ENCODE measurements around the gene EI24. TPM values are rescaled to one million over a fixed set of nuclear protein-coding genes. Genes with fewer than 3 reads are reported as not detected.

EI24 gene
- total RNA-seq, 2 experiments from 2014 or later: 42.8 to 44.1 TPM

DNA sequence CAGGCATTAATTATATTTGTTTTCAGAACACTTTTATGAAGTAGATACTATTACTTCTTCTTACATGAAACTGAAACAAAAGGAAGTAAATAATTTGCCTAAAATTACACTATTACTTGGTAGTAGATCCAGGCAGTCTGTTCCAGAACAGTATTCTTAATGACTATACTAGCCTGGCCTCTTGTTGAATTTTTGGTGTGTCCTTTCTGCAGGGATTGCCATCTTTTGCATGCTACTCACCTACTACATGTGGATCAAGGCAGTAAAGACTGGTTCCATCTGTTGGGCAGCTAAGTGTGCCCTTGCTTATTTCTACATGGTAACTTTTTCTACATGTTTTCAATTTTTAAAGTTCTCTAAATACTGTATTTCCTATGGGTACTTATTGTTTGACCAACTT is 36.1 kb downstream of the EI24 start:
- no peak overlapping the region for H3K4me3 Mint-ChIP-seq
- CTCF ChIA-PET: interaction anchor here (0.9 kb wide), 1 partner anchor 19 kb away, joined by 3 read pairs; the partner anchor contains the start of gene CHEK1

DNA sequence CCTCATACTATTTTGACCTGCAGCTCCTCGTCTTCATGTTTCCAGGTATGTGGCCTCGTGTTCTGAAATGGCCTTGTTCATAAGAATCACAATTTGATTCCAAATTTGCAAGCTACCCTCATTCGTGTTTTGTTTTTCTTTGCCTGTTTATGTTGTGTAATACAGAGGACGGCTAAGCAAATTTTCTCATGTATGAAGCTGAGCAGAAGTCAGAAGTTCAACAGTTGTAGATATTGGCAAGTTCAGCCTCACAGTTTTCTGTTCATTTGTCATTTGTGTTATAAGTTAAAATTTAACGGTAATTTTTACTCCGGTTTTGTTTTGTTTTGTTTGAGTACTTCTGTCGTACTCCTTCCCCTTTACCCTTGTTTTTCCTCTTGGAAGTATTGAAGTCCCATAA is 40.3 kb downstream of the EI24 start:
- POLR2A ChIA-PET: no interaction called here

More for the DNA sequence above, 36.1 kb downstream of the EI24 start:
- TF ChIP-seq, protein P1, sequence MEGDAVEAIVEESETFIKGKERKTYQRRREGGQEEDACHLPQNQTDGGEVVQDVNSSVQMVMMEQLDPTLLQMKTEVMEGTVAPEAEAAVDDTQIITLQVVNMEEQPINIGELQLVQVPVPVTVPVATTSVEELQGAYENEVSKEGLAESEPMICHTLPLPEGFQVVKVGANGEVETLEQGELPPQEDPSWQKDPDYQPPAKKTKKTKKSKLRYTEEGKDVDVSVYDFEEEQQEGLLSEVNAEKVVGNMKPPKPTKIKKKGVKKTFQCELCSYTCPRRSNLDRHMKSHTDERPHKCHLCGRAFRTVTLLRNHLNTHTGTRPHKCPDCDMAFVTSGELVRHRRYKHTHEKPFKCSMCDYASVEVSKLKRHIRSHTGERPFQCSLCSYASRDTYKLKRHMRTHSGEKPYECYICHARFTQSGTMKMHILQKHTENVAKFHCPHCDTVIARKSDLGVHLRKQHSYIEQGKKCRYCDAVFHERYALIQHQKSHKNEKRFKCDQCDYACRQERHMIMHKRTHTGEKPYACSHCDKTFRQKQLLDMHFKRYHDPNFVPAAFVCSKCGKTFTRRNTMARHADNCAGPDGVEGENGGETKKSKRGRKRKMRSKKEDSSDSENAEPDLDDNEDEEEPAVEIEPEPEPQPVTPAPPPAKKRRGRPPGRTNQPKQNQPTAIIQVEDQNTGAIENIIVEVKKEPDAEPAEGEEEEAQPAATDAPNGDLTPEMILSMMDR (IDR thresholded peaks at IDR 0.05): no peak
- Mint-ChIP-seq H3K9me3 (no peaks in the 10 kb centered on the region), H3K27me3 (no peaks in the 10 kb centered on the region), H3K27ac (no peak overlapping the region), H3K4me1 (ENCODE audit: low read depth) (no peaks in the 10 kb centered on the region), H3K36me3 (ENCODE audit: low read depth) (peaks cover 49% of the 10 kb centered on the region)
- intact Hi-C loops (cut with micrococcal nuclease): no loop called here
- DNase-seq (no peak), ATAC-seq (no peak)
- POLR2A ChIA-PET: no interaction called here

DNA sequence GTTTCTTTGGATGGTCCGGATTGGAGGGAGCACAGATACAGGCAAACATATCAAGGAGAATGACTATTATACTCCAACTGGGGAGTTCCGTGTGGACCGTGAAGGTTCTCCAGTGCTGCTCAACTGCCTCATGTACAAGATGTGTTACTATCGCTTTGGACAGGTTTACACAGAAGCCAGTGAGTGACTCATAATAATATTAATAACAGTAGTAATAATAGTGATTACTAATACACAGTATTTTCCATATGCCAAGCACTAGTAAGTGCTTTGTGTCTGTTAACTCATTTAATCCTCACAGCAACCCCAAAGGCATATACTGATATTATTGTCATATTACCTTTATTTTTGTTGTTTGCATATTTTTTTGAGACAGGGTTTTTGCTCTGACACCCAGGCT is 49.1 kb downstream of the EI24 start:
- ChIA-PET CTCF (no interaction called here), POLR2A (no interaction called here)
- no peak overlapping the region for H3K27ac Mint-ChIP-seq
- TF ChIP-seq, protein P1 (IDR thresholded peaks at IDR 0.05): no peak
- H3K27me3 Mint-ChIP-seq: no peaks in the 10 kb centered on the region
- DNase-seq: no peak
- no peak for ATAC-seq
- intact Hi-C loops (cut with micrococcal nuclease): no loop called here
- no peaks in the 10 kb centered on the region for H3K9me3 Mint-ChIP-seq
- H3K4me3 Mint-ChIP-seq: no peak overlapping the region
- H3K4me1 Mint-ChIP-seq (ENCODE audit: low read depth): no peaks in the 10 kb centered on the region
- peaks cover 53% of the 10 kb centered on the region for H3K36me3 Mint-ChIP-seq (ENCODE audit: low read depth)

More for the DNA sequence above, 40.3 kb downstream of the EI24 start:
- Mint-ChIP-seq H3K4me1 (ENCODE audit: low read depth) (no peaks in the 10 kb centered on the region), H3K27me3 (no peaks in the 10 kb centered on the region), H3K4me3 (no peak overlapping the region), H3K36me3 (ENCODE audit: low read depth) (peaks cover 60% of the 10 kb centered on the region), H3K9me3 (no peaks in the 10 kb centered on the region), H3K27ac (no peak overlapping the region)
- ATAC-seq (no peak), DNase-seq (no peak)
- TF ChIP-seq, protein P1 (IDR thresholded peaks at IDR 0.05): no peak
- CTCF ChIA-PET: no interaction called here
- intact Hi-C loops (cut with micrococcal nuclease): no loop called here

DNA sequence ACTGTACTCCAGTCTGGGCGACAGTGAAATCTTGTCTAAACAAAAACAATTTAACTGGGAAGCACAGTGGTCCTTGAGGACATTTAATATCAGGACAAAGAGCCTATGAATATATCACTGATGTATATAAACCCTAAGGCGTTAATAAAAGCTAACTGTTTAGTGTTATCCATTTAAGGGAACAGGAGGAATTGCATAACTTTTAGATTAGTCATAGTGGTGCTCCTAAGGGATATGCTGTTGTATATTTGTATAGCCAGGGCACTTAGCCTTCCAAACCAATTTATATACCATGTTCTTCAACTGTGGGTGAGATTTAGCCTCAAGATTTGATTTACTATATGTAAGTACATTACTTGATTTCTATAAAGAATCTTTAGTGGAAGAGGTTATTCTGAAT is 52.7 kb downstream of the EI24 start:
- no peak for ATAC-seq
- POLR2A ChIA-PET: interaction anchor here (0.6 to 5.7 kb wide), 3 partner anchors 30 to 1383 kb away, joined by 3 to 43 read pairs (median 4); partner anchors contain the start of genes EI24 and STT3A
- Mint-ChIP-seq H3K4me1 (ENCODE audit: low read depth) (peaks cover 9% of the 10 kb centered on the region), H3K36me3 (ENCODE audit: low read depth) (peaks cover 53% of the 10 kb centered on the region), H3K27me3 (no peaks in the 10 kb centered on the region), H3K4me3 (no peak overlapping the region), H3K9me3 (no peaks in the 10 kb centered on the region), H3K27ac (no peak overlapping the region)
- TF ChIP-seq, protein P1 (IDR thresholded peaks at IDR 0.05): no peak
- DNase-seq: no peak
- CTCF ChIA-PET: no interaction called here
- intact Hi-C loops (cut with micrococcal nuclease): loop anchor here (10.0 kb wide), 1 partner anchor 253 kb away; no protein-coding TSS in a partner anchor

DNA sequence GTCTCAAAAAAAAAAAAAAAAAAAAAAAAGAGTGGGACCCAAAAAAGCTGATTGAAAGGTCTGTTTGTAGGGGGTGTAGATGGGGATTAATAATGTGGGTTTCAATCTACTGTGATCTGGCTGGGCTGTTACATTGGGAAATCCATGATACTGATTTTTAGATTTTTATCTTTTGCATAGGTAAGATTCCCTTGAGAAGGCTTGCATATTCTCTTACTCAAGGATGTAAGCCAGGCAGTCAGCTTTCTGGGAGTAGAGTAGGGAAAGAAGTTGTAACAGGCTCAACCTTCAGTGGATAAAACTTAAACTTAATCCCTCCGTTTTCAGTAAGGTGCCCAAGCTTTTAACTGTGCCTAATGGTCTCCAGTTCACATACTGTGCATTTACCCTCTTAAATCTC is 53.8 kb downstream of the EI24 start:
- CTCF ChIA-PET: no interaction called here

More for the DNA sequence above, 53.8 kb downstream of the EI24 start:
- H3K9me3 Mint-ChIP-seq: no peaks in the 10 kb centered on the region
- POLR2A ChIA-PET: interaction anchor here (1.0 to 5.7 kb wide), 3 partner anchors 12 to 53 kb away, joined by 3 to 43 read pairs (median 4); partner anchors contain the start of genes EI24 and STT3A
- no peak overlapping the region for H3K4me3 Mint-ChIP-seq
- no peak overlapping the region for H3K27ac Mint-ChIP-seq
- DNase-seq (no peak), ATAC-seq (no peak)
- peaks cover 18% of the 10 kb centered on the region for H3K4me1 Mint-ChIP-seq (ENCODE audit: low read depth)
- TF ChIP-seq, protein P1 (IDR thresholded peaks at IDR 0.05): no peak
- intact Hi-C loops (cut with micrococcal nuclease): loop anchor here (10.0 kb wide), 1 partner anchor 252 kb away; no protein-coding TSS in a partner anchor
- no peaks in the 10 kb centered on the region for H3K27me3 Mint-ChIP-seq
- H3K36me3 Mint-ChIP-seq (ENCODE audit: low read depth): peaks cover 56% of the 10 kb centered on the region
